SK-N-SH (cell line): ENCODE results near the gene SEC61B.

ENCODE experiments used
- EP300 ChIP-seq, 2 experiments: IDR thresholded peaks; 2 replicates each; pipeline versions ENCODE4 v1.4.0 to v1.6.1; 2012; ENCODE audit warnings: borderline replicate concordance in 1 of 2, low read depth in 1 of 2, low read length in 1 of 2
- FOSL2 ChIP-seq: IDR thresholded peaks from 2 replicates; pipeline ENCODE4 v1.4.0; 2012; ENCODE audit warnings: low read depth, mild to moderate bottlenecking, moderate library complexity, borderline replicate concordance
- FOXM1 ChIP-seq: IDR thresholded peaks from 2 replicates; pipeline ENCODE4 v1.4.0; 2012; ENCODE audit warnings: low read depth, mild to moderate bottlenecking
- POLR2AphosphoS5 ChIP-seq: IDR thresholded peaks from 2 replicates; pipeline ENCODE4 v1.6.1; 2012; ENCODE audit warnings: low read depth, low read length
- RXRA ChIP-seq: IDR thresholded peaks from 2 replicates; pipeline ENCODE4 v1.4.0; 2012; ENCODE audit warnings: low read depth, mild to moderate bottlenecking, borderline replicate concordance
- TF ChIP-seq, protein P1 (sequence below): fragments of 200-600 bp; sonication (generic); IDR thresholded peaks from 2 replicates; pipeline ENCODE4 v1.6.1; 2017; ENCODE audit warnings: antibody characterized with exemption, mild to moderate bottlenecking, moderate library complexity
- TF ChIP-seq, protein P2 (sequence below): fragments of 150-350 bp; IDR thresholded peaks from 2 replicates; pipeline ENCODE4 v1.6.1; 2017; ENCODE audit warnings: antibody characterized with exemption, low read length, low read depth, borderline replicate concordance
- TF ChIP-seq, protein P3 (sequence below): IDR thresholded peaks from 2 replicates; pipeline ENCODE4; 2012

DNA sequence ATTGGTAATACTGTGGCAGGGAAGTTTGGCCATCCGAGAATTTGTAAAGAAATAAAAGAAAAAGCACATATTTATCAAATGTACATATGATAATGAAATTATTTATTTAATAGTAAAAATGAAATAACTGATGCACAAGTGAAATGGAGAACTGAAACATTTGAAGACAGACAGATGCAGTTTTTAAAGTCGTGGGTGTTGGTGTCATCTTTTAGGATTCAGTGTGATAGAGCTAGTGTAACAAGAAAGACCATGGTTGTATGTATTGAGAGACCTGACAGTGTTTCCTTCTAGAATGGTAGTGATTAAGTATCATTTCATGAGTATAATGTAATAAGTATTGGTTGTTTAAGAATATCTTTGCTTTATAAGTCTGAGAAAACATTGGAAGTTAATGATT lies 2.4 kb downstream of the SEC61B start:
- TF ChIP-seq FOXM1: no peak
- no peak for TF ChIP-seq FOSL2
- TF ChIP-seq, protein P1, sequence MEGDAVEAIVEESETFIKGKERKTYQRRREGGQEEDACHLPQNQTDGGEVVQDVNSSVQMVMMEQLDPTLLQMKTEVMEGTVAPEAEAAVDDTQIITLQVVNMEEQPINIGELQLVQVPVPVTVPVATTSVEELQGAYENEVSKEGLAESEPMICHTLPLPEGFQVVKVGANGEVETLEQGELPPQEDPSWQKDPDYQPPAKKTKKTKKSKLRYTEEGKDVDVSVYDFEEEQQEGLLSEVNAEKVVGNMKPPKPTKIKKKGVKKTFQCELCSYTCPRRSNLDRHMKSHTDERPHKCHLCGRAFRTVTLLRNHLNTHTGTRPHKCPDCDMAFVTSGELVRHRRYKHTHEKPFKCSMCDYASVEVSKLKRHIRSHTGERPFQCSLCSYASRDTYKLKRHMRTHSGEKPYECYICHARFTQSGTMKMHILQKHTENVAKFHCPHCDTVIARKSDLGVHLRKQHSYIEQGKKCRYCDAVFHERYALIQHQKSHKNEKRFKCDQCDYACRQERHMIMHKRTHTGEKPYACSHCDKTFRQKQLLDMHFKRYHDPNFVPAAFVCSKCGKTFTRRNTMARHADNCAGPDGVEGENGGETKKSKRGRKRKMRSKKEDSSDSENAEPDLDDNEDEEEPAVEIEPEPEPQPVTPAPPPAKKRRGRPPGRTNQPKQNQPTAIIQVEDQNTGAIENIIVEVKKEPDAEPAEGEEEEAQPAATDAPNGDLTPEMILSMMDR: no peak
- no peak for TF ChIP-seq RXRA
- TF ChIP-seq POLR2AphosphoS5: no peak
- TF ChIP-seq, protein P2, sequence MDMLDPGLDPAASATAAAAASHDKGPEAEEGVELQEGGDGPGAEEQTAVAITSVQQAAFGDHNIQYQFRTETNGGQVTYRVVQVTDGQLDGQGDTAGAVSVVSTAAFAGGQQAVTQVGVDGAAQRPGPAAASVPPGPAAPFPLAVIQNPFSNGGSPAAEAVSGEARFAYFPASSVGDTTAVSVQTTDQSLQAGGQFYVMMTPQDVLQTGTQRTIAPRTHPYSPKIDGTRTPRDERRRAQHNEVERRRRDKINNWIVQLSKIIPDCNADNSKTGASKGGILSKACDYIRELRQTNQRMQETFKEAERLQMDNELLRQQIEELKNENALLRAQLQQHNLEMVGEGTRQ: no peak
- TF ChIP-seq EP300 (IDR thresholded peaks at IDR 0.05; ENCODE audit: borderline replicate concordance in 1 of 2, low read depth in 1 of 2, low read length in 1 of 2): no peak
- TF ChIP-seq, protein P3, sequence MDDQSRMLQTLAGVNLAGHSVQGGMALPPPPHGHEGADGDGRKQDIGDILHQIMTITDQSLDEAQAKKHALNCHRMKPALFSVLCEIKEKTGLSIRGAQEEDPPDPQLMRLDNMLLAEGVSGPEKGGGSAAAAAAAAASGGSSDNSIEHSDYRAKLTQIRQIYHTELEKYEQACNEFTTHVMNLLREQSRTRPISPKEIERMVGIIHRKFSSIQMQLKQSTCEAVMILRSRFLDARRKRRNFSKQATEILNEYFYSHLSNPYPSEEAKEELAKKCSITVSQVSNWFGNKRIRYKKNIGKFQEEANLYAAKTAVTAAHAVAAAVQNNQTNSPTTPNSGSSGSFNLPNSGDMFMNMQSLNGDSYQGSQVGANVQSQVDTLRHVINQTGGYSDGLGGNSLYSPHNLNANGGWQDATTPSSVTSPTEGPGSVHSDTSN: no peak
